Stimulated activated CD4-positive, alpha-beta T cell treated with anti-CD3 and anti-CD28 coated beads, Interleukin-1b, Interleukin-23, amount 100 ng/mL, for 24 hours (primary cell): ENCODE results near the gene CCL2.

Source experiments
- DNase-seq, 4 experiments: peaks; one replicate each; pipeline ENCODE4 v3.0.0-alpha.2; 2020; ENCODE audit warnings: low read depth in 4 of 4, low spot score in 1 of 4

The CCL2 gene

GRCh38 chr17:34261568-34262337 is 6.7 kb downstream of the CCL2 start:
- peak in 1 of 4 experiments; percentile 4 for DNase-seq

GRCh38 chr17:34265711-34266110 is 10.6 kb downstream of the CCL2 start:
- no peak for DNase-seq

- DNase-seq = no peak
These were observed 14.9 kb downstream of the CCL2 start, which contains the start of gene CCL7 for GRCh38 chr17:34269969-34270368. CCL7 (plus strand) TSS chr17:34270221; CDS start chr17:34270291, 70 bp downstream.

- DNase-seq = no peak
These were observed 20.8 kb downstream of the CCL2 start for GRCh38 chr17:34275881-34276280.

- DNase-seq = no peak
These were observed 21.7 kb downstream of the CCL2 start for GRCh38 chr17:34276826-34277225.

GRCh38 chr17:34283571-34283970 is 28.5 kb downstream of the CCL2 start:
- DNase-seq = no peak

GRCh38 chr17:34285286-34285792 is 30.3 kb downstream of the CCL2 start, which contains the start of gene CCL11:
CCL11 (plus strand) TSS chr17:34285742; CDS start chr17:34285809, 67 bp downstream.
- no peak for DNase-seq

GRCh38 chr17:34287875-34288274 is 32.8 kb downstream of the CCL2 start:
- no peak for DNase-seq

GRCh38 chr17:34290586-34290985 is 35.5 kb downstream of the CCL2 start:
- DNase-seq = no peak

- DNase-seq = no peak
These were observed 36.8 kb downstream of the CCL2 start for GRCh38 chr17:34291721-34292348.

GRCh38 chr17:34299027-34299426 is 43.9 kb downstream of the CCL2 start:
- no peak for DNase-seq

- no peak for DNase-seq
These were observed 45.0 kb downstream of the CCL2 start for GRCh38 chr17:34299956-34300577.

- DNase-seq = no peak
These were observed 45.7 kb downstream of the CCL2 start for GRCh38 chr17:34300652-34301370.

GRCh38 chr17:34301986-34302385 is 46.9 kb downstream of the CCL2 start:
- DNase-seq = no peak

- DNase-seq = no peak
These were observed 47.6 kb downstream of the CCL2 start for GRCh38 chr17:34302636-34303035.

GRCh38 chr17:34303606-34304005 is 48.5 kb downstream of the CCL2 start:
- no peak for DNase-seq

GRCh38 chr17:34305061-34305460 is 50.0 kb downstream of the CCL2 start:
- DNase-seq = no peak

- no peak for DNase-seq
These were observed 50.5 kb downstream of the CCL2 start for GRCh38 chr17:34305606-34306005.

GRCh38 chr17:34306466-34306865 is 51.4 kb downstream of the CCL2 start:
- no peak for DNase-seq
